ENCODE results near the gene DHRSX. TPM values are rescaled to one million over a fixed set of nuclear protein-coding genes. Genes with fewer than 3 reads are reported as not detected.
"Not testable (repeated sequence)": the region's sequence is repeated elsewhere in the genome, so short reads cannot be mapped to it uniquely, and the experiment has no call there.

Gene DHRSX
- total and polyA plus RNA-seq, 2 donors from 2014 or later, result 26.4 to 30.0 TPM

GRCh38 chrX:2383735-2384134 lies 117.0 kb downstream of the DHRSX start:
- TF ChIP-seq CTCF (IDR thresholded peaks at IDR 0.05; ENCODE audit: borderline replicate concordance, extremely low read depth, insufficient read depth), result no peak
- H3K9ac ChIP-seq (ENCODE audit: low read length in 3 of 3), result no peak overlapping the region
- peaks cover 0 to 2% (median 0%) of the 10 kb centered on the region in 3 donors for H3K36me3 ChIP-seq (ENCODE audit: control insufficient read depth in 2 of 3, insufficient read depth in 3 of 3, low read length in 3 of 3)
- peaks cover 0 to 2% (median 0%) of the 10 kb centered on the region in 3 donors for H3K9me3 ChIP-seq (ENCODE audit: control insufficient read depth in 2 of 3, insufficient read depth in 1 of 3, low read length in 3 of 3)
- H3K4me3 ChIP-seq (ENCODE audit: low read length in 3 of 3), result no peak overlapping the region
- H3K27ac ChIP-seq (ENCODE audit: low read depth in 2 of 2, low read length in 2 of 2), result no peak overlapping the region
- H3K27me3 ChIP-seq (ENCODE audit: control insufficient read depth, insufficient read depth, low read length), result no peaks in the 10 kb centered on the region
- intact Hi-C loops (cut with DNase I), result no loop called here
- H3K4me1 ChIP-seq (ENCODE audit: control insufficient read depth in 2 of 3, insufficient read depth in 2 of 3, low read depth in 1 of 3, low read length in 3 of 3), result no peaks in the 10 kb centered on the region
- DNase-seq (no peak), FAIRE-seq (no peak)

DNA sequence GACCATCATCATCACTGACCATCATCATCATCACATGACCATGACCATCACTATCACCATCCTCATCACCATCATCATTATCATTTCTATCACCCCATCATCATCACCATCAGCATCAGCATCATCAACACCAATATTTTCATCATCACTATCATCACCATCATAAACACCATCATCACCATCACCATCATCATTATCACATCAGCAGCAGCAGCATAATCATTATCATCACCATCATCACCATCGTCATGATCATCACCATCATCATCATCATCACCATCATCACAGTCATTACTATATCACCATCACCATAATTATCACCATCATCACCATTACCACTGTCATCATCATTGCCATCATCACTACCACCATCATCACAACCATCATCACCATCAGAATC lies 117.6 kb downstream of the DHRSX start:
- no peak overlapping the region for H3K27ac ChIP-seq (ENCODE audit: low read depth in 2 of 2, low read length in 2 of 2)
- H3K4me1 ChIP-seq (ENCODE audit: control insufficient read depth in 2 of 3, insufficient read depth in 2 of 3, low read depth in 1 of 3, low read length in 3 of 3), result no peaks in the 10 kb centered on the region
- H3K9ac ChIP-seq (ENCODE audit: low read length in 3 of 3), result no peak overlapping the region
- no peak for TF ChIP-seq CTCF (IDR thresholded peaks at IDR 0.05; ENCODE audit: borderline replicate concordance, extremely low read depth, insufficient read depth)
- H3K9me3 ChIP-seq (ENCODE audit: control insufficient read depth in 2 of 3, insufficient read depth in 1 of 3, low read length in 3 of 3), result peaks cover 0 to 2% (median 0%) of the 10 kb centered on the region in 3 donors
- no peak for FAIRE-seq
- intact Hi-C loops (cut with DNase I), result no loop called here
- H3K4me3 ChIP-seq (ENCODE audit: low read length in 3 of 3), result no peak overlapping the region
- H3K36me3 ChIP-seq (ENCODE audit: control insufficient read depth in 2 of 3, insufficient read depth in 3 of 3, low read length in 3 of 3), result no peaks in the 10 kb centered on the region
- no peaks in the 10 kb centered on the region for H3K27me3 ChIP-seq (ENCODE audit: control insufficient read depth, insufficient read depth, low read length)
- DNase-seq, result no peak

DNA sequence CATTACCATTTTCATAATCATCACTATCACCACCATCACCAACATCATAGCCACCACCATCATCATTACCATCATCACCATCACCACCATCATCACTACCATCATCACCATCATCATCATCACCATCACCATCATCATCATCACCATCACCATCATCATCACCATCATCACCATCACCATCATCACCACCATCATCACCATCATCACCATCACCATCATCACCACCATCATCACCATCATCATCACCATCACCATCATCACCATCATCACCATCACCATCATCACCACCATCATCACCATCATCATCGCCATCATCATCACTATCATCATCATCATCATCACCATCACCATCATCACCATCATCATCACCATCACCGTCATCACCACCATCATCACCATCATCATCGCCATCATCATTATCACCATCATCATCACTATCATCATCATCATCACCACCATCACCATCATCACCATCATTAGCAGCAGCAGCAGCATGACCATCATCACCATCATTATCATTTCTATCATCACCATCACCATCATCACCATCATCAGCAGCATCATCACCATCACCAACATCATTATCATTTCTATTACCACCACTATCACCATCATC lies 118.2 kb downstream of the DHRSX start:
- intact Hi-C loops (cut with DNase I); H3K9ac ChIP-seq (ENCODE audit: low read length in 3 of 3); H3K4me1 ChIP-seq (ENCODE audit: control insufficient read depth in 2 of 3, insufficient read depth in 2 of 3, low read depth in 1 of 3, low read length in 3 of 3); FAIRE-seq; H3K4me3 ChIP-seq (ENCODE audit: low read length in 3 of 3); H3K36me3 ChIP-seq (ENCODE audit: control insufficient read depth in 2 of 3, insufficient read depth in 3 of 3, low read length in 3 of 3); DNase-seq; H3K27ac ChIP-seq (ENCODE audit: low read depth in 2 of 2, low read length in 2 of 2); H3K9me3 ChIP-seq (ENCODE audit: control insufficient read depth in 2 of 3, insufficient read depth in 1 of 3, low read length in 3 of 3); H3K27me3 ChIP-seq (ENCODE audit: control insufficient read depth, insufficient read depth, low read length): not testable (repeated sequence)

DNA sequence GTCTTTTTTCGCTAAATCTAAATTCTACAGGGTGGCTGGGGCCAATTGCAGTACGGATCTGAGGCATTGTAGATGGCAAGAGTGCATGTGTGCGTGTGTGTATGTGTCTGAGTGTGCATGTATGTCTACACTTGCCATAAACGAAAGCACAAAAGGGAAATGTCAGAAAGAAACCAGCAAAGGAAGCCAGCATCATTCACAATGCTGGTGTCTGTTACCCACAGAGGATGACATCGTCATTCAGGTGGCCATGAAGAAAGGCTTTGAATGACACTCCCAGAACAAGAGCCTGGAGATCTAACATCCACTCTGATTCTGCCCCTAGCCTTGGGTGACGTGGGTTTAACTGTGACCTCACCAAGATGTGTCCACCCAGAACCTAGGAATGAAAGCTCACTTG lies 124.6 kb downstream of the DHRSX start:
- H3K27ac ChIP-seq (ENCODE audit: low read depth in 2 of 2, low read length in 2 of 2), result no peak overlapping the region
- H3K9me3 ChIP-seq (ENCODE audit: control insufficient read depth in 2 of 3, insufficient read depth in 1 of 3, low read length in 3 of 3), result no peaks in the 10 kb centered on the region
- no peak overlapping the region for H3K9ac ChIP-seq (ENCODE audit: low read length in 3 of 3)
- DNase-seq (no peak), FAIRE-seq (no peak)
- TF ChIP-seq CTCF (IDR thresholded peaks at IDR 0.05; ENCODE audit: borderline replicate concordance, extremely low read depth, insufficient read depth), result no peak
- intact Hi-C loops (cut with DNase I), result no loop called here
- H3K4me1 ChIP-seq (ENCODE audit: control insufficient read depth in 2 of 3, insufficient read depth in 2 of 3, low read depth in 1 of 3, low read length in 3 of 3), result no peaks in the 10 kb centered on the region
- no peaks in the 10 kb centered on the region for H3K27me3 ChIP-seq (ENCODE audit: control insufficient read depth, insufficient read depth, low read length)
- H3K36me3 ChIP-seq (ENCODE audit: control insufficient read depth in 2 of 3, insufficient read depth in 3 of 3, low read length in 3 of 3), result no peaks in the 10 kb centered on the region
- H3K4me3 ChIP-seq (ENCODE audit: low read length in 3 of 3), result no peak overlapping the region
